HEK293 (cell line): ENCODE measurements around the gene ECI1.

Experiments used
- CTCF ChIA-PET: fragments of 350-600 bp; formaldehyde crosslinking; extraction: SDS; loops from one replicate; lab custom pipeline; 2021; ENCODE audit warnings: antibody characterized with exemption; lab: Yijun Ruan, JAX
- POLR2A ChIA-PET: fragments of 300-600 bp; formaldehyde crosslinking; extraction: SDS; loops from one replicate; lab custom pipeline; 2020; ENCODE audit warnings: antibody characterized with exemption, inconsistent platforms; lab: Yijun Ruan, JAX
- H3K27ac ChIP-seq: fragments of 200-500 bp; sonication (Bioruptor generic); 2 replicates; pipeline ENCODE4 v1.5.1; 2014; ENCODE audit warnings: low read depth, low read length, control low read depth, inconsistent platforms; ENCODE audit errors: extremely low read depth
- H3K36me3 ChIP-seq, 2 experiments: fragments of 200-500 bp in 1 of 2; sonication (Bioruptor generic) in 1 of 2; 1 replicate in 1 of 2; 2 replicates in 1 of 2; pipeline ENCODE4 v1.5.1; 2014 to 2017; ENCODE audit warnings: inconsistent platforms in 2 of 2, low read length in 2 of 2; ENCODE audit not compliant: control insufficient read depth in 2 of 2, insufficient read depth in 1 of 2
- H3K4me1 ChIP-seq: fragments of 200-500 bp; sonication (Bioruptor generic); 2 replicates; pipeline ENCODE4 v1.5.1; 2014; ENCODE audit warnings: mild to moderate bottlenecking, low read length, inconsistent platforms; ENCODE audit not compliant: control insufficient read depth, insufficient read depth
- H3K4me3 ChIP-seq: 2 replicates; pipeline ENCODE4 v1.5.1; 2011; ENCODE audit warnings: low read depth, mild to moderate bottlenecking, control low read depth, low read length, moderate library complexity
- H3K9me3 ChIP-seq: fragments of 200-500 bp; sonication (Bioruptor generic); 2 replicates; pipeline ENCODE4 v1.5.1; 2014; ENCODE audit warnings: low read depth, low read length, inconsistent platforms; ENCODE audit not compliant: control insufficient read depth, insufficient read depth
- EGR2 ChIP-seq: fragments of 450-650 bp; formaldehyde crosslinking; IDR thresholded peaks from 2 replicates; pipeline ENCODE4 v1.5.1; 2016; ENCODE audit warnings: low read depth, missing biosample characterization, missing genetic modification characterization
- GLI4 ChIP-seq: fragments of 450-650 bp; formaldehyde crosslinking; IDR thresholded peaks from 2 replicates; pipeline ENCODE4 v1.5.1; 2016; ENCODE audit warnings: missing biosample characterization, missing genetic modification characterization
- GLIS1 ChIP-seq: fragments of 450-650 bp; formaldehyde crosslinking; IDR thresholded peaks from 2 replicates; pipeline ENCODE4 v1.5.1; 2016; ENCODE audit warnings: missing biosample characterization, missing genetic modification characterization
- GLIS2 ChIP-seq: fragments of 450-650 bp; formaldehyde crosslinking; IDR thresholded peaks from 2 replicates; pipeline ENCODE4 v1.5.1; 2016; ENCODE audit warnings: missing biosample characterization, missing genetic modification characterization
- KLF10 ChIP-seq: fragments of 450-650 bp; IDR thresholded peaks from 2 replicates; pipeline ENCODE4 v1.5.1; 2018; ENCODE audit warnings: missing biosample characterization, mild to moderate bottlenecking, missing genetic modification characterization
- KLF9 ChIP-seq: fragments of 450-650 bp; formaldehyde crosslinking; IDR thresholded peaks from 2 replicates; pipeline ENCODE4 v1.5.1; 2016; ENCODE audit warnings: missing biosample characterization, missing genetic modification characterization, low read depth
- REPIN1 ChIP-seq: fragments of 450-650 bp; formaldehyde crosslinking; IDR thresholded peaks from 2 replicates; pipeline ENCODE4 v1.5.1; 2017; ENCODE audit warnings: missing biosample characterization, missing genetic modification characterization, low read depth
- SP3 ChIP-seq: fragments of 450-650 bp; formaldehyde crosslinking; IDR thresholded peaks from 2 replicates; pipeline ENCODE4 v1.5.1; 2016; ENCODE audit warnings: missing biosample characterization, missing genetic modification characterization
- TCF7L2 ChIP-seq: IDR thresholded peaks from 2 replicates; pipeline ENCODE4 v1.6.1; 2011; ENCODE audit warnings: low read depth, mild to moderate bottlenecking, inconsistent platforms, low read length, moderate library complexity, borderline replicate concordance
- TRIM28 ChIP-seq: IDR thresholded peaks from 2 replicates; pipeline ENCODE4 v1.6.1; 2011; ENCODE audit warnings: low read length, control low read depth, borderline replicate concordance
- ZFHX2 ChIP-seq: fragments of 450-650 bp; formaldehyde crosslinking; conservative IDR thresholded peaks from 2 replicates; pipeline ENCODE4 v1.5.1; 2016; ENCODE audit warnings: missing biosample characterization, missing genetic modification characterization
- ZNF169 ChIP-seq: fragments of 450-650 bp; formaldehyde crosslinking; IDR thresholded peaks from 2 replicates; pipeline ENCODE4 v1.5.1; 2016; ENCODE audit warnings: missing biosample characterization, missing genetic modification characterization
- ZNF223 ChIP-seq: fragments of 450-650 bp; formaldehyde crosslinking; IDR thresholded peaks from 2 replicates; pipeline ENCODE4 v1.5.1; 2016; ENCODE audit warnings: missing biosample characterization, missing genetic modification characterization
- ZNF335 ChIP-seq: fragments of 450-650 bp; formaldehyde crosslinking; conservative IDR thresholded peaks from 2 replicates; pipeline ENCODE4 v1.5.1; 2016; ENCODE audit warnings: missing biosample characterization, missing genetic modification characterization
- ZNF350 ChIP-seq: fragments of 450-650 bp; formaldehyde crosslinking; IDR thresholded peaks from 2 replicates; pipeline ENCODE4 v1.5.0; 2017; ENCODE audit warnings: missing biosample characterization, mild to moderate bottlenecking, missing genetic modification characterization
- ZNF354C ChIP-seq: fragments of 450-650 bp; formaldehyde crosslinking; IDR thresholded peaks from 2 replicates; pipeline ENCODE4 v1.5.1; 2016; ENCODE audit warnings: missing biosample characterization, missing genetic modification characterization, low read depth, borderline replicate concordance
- ZNF394 ChIP-seq: fragments of 450-650 bp; formaldehyde crosslinking; IDR thresholded peaks from 2 replicates; pipeline ENCODE4 v1.5.1; 2016; ENCODE audit warnings: missing biosample characterization, missing genetic modification characterization, mild to moderate bottlenecking, moderate library complexity, borderline replicate concordance
- ZNF473 ChIP-seq: fragments of 450-650 bp; formaldehyde crosslinking; IDR thresholded peaks from 2 replicates; pipeline ENCODE4 v1.5.1; 2017; ENCODE audit warnings: missing biosample characterization, missing genetic modification characterization
- ZNF549 ChIP-seq: fragments of 450-650 bp; IDR thresholded peaks from 2 replicates; pipeline ENCODE4 v1.5.1; 2018; ENCODE audit warnings: missing biosample characterization, missing genetic modification characterization, mild to moderate bottlenecking, inconsistent platforms, moderate library complexity
- ZNF768 ChIP-seq: fragments of 450-650 bp; formaldehyde crosslinking; IDR thresholded peaks from 2 replicates; pipeline ENCODE4 v1.5.1; 2018; ENCODE audit warnings: missing biosample characterization, mild to moderate bottlenecking, missing genetic modification characterization
- TF ChIP-seq, protein P1 (sequence below): fragments of 450-650 bp; formaldehyde crosslinking; IDR thresholded peaks from 2 replicates; pipeline ENCODE4 v1.5.1; 2016; ENCODE audit warnings: missing biosample characterization, missing genetic modification characterization
- TF ChIP-seq, protein P2 (sequence below): fragments of 450-650 bp; formaldehyde crosslinking; IDR thresholded peaks from 2 replicates; pipeline ENCODE4 v1.5.1; 2016; ENCODE audit warnings: missing biosample characterization, missing genetic modification characterization
- TF ChIP-seq, protein P3 (sequence below): fragments of 450-650 bp; formaldehyde crosslinking; IDR thresholded peaks from 2 replicates; pipeline ENCODE4 v1.5.1; 2016; ENCODE audit warnings: missing biosample characterization, missing genetic modification characterization

The ECI1 gene

DNA sequence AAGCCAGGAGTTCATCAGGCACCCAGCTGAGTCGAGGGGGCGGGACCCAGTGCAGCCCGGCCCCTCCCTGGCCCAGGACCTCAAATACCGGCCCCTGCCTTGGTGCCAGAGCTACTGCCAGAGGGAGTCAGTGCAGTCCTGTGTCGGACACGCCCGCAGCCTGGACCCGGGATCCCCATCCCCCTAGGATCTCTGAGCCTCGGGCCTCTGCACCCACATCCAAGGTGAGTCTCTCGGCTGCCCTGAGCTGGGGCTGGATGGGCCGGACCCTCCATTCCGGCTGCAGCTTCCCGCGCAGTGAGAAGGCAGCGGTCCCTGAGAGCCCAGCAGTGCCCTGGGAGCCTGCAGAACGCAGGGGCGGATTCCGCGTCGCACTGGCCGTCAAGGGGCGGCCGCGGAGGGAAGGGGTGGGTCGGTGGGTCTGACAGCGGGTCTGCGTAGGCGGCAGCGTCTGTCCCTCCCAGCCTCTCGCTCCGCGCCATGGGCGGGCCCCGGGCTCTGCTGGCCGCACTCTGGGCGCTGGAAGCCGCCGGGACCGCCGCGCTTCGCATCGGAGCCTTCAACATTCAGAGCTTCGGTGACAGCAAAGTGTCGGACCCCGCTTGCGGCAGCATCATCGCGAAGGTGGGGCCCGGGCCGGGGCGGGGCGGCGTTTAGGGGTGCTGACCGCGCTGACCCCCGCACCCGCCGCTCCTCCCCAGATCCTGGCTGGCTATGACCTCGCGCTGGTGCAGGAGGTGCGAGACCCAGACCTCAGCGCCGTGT lies 14.9 kb downstream of the ECI1 start, which contains the start of gene DNASE1L2 (continued):
- TF ChIP-seq, protein P1, sequence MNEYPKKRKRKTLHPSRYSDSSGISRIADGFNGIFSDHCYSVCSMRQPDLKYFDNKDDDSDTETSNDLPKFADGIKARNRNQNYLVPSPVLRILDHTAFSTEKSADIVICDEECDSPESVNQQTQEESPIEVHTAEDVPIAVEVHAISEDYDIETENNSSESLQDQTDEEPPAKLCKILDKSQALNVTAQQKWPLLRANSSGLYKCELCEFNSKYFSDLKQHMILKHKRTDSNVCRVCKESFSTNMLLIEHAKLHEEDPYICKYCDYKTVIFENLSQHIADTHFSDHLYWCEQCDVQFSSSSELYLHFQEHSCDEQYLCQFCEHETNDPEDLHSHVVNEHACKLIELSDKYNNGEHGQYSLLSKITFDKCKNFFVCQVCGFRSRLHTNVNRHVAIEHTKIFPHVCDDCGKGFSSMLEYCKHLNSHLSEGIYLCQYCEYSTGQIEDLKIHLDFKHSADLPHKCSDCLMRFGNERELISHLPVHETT (tag by site-specific recombination): 0 out of 2 replicates have a peak, but pooled peaks have one; percentile 19
- no peak for TF ChIP-seq TCF7L2
- no peak for TF ChIP-seq GLI4 (tag by site-specific recombination)
- 0 out of 2 replicates have a peak, but pooled peaks have one; percentile 19 for TF ChIP-seq KLF10 (tag by site-specific recombination)
- peak; percentile 41 for TF ChIP-seq SP3 (tag by site-specific recombination)
- no peak for TF ChIP-seq ZNF354C (tag by site-specific recombination)

DNA sequence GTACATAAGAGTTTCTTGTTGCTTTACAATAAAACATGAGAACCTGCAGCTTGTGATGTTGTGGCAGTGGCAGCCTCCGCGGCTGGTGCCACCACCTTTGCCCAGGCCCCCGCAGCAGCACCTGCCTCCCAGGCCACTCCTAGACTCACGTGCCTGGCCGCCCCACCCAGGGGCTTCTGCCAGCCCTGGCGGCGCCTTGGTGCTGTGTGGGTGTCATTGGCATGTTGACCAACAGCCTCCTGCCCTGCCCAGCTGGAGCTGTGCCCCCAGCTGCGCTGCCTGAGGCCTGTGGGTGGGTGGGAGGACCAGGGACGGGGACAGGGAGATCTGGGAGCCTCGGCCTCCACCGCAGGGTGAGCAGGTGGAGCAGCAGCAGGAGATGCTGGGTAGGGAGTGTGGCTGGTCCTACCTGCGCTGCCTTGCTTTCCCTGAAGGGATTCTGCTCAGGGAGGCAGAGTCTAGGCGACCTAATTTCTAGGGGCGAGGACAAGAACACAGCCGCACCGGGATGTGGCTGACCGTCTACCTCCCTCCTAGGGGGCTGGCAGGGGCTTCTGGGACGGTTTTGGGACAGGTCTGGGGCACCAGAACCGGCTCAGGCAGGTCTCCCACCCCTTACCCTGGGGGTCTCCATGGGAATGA lies 15.6 kb downstream of the ECI1 start:
- H3K4me1 ChIP-seq: peaks cover 4% of the 10 kb centered on the region; the same call in 1 of the 2 replicates
- H3K27ac ChIP-seq: no peak overlapping the region
- POLR2A ChIA-PET: interaction anchor here (1.0 to 5.3 kb wide), 11 partner anchors 9 to 297 kb away, joined by 3 to 48 read pairs (median 4); partner anchors contain the start of genes BRICD5, ECI1, NTN3 and PGP
- CTCF ChIA-PET: interaction anchor here (0.7 to 1.2 kb wide), 3 partner anchors 21 to 95 kb away, joined by 3 read pairs; partner anchors contain the start of gene PGP
- H3K9me3 ChIP-seq: no peaks in the 10 kb centered on the region
- H3K4me3 ChIP-seq: no peak overlapping the region
- H3K36me3 ChIP-seq: peaks cover 3 to 62% of the 10 kb centered on the region in 2 experiments; a peak in 2 of 3 replicates
- TF ChIP-seq ZFHX2 (tag by site-specific recombination): peak; percentile 70
- peak; percentile 34; the same call in 1 of the 2 replicates for TF ChIP-seq EGR2 (tag by site-specific recombination)
- no peak for TF ChIP-seq ZNF394
- TF ChIP-seq REPIN1: no peak
- TF ChIP-seq TRIM28: no peak
- 0 out of 2 replicates have a peak, but pooled peaks have one; percentile 7 for TF ChIP-seq GLIS1 (tag by site-specific recombination)
- TF ChIP-seq ZNF549 (tag by site-specific recombination): no peak
- no peak for TF ChIP-seq ZNF473 (tag by site-specific recombination)
- no peak for TF ChIP-seq ZNF768 (tag by site-specific recombination)
- TF ChIP-seq, protein P2, sequence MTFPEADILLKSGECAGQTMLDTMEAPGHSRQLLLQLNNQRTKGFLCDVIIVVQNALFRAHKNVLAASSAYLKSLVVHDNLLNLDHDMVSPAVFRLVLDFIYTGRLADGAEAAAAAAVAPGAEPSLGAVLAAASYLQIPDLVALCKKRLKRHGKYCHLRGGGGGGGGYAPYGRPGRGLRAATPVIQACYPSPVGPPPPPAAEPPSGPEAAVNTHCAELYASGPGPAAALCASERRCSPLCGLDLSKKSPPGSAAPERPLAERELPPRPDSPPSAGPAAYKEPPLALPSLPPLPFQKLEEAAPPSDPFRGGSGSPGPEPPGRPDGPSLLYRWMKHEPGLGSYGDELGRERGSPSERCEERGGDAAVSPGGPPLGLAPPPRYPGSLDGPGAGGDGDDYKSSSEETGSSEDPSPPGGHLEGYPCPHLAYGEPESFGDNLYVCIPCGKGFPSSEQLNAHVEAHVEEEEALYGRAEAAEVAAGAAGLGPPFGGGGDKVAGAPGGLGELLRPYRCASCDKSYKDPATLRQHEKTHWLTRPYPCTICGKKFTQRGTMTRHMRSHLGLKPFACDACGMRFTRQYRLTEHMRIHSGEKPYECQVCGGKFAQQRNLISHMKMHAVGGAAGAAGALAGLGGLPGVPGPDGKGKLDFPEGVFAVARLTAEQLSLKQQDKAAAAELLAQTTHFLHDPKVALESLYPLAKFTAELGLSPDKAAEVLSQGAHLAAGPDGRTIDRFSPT: peak; percentile 76; the same call in 1 of the 2 replicates
- TF ChIP-seq, protein P3, sequence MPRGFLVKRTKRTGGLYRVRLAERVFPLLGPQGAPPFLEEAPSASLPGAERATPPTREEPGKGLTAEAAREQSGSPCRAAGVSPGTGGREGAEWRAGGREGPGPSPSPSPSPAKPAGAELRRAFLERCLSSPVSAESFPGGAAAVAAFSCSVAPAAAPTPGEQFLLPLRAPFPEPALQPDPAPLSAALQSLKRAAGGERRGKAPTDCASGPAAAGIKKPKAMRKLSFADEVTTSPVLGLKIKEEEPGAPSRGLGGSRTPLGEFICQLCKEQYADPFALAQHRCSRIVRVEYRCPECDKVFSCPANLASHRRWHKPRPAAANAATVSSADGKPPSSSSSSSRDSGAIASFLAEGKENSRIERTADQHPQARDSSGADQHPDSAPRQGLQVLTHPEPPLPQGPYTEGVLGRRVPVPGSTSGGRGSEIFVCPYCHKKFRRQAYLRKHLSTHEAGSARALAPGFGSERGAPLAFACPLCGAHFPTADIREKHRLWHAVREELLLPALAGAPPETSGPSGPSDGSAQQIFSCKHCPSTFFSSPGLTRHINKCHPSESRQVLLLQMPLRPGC (tag by site-specific recombination): no peak
- peak; percentile 70 for TF ChIP-seq ZNF335 (tag by site-specific recombination)
- TF ChIP-seq KLF9: no peak
- TF ChIP-seq ZNF223 (tag by site-specific recombination): 0 out of 2 replicates have a peak, but pooled peaks have one; percentile 13
- peak; percentile 35; the same call in 1 of the 2 replicates for TF ChIP-seq GLIS2 (tag by site-specific recombination)
- no peak for TF ChIP-seq ZNF350 (tag by site-specific recombination)
- no peak for TF ChIP-seq ZNF169 (tag by site-specific recombination)
- TF ChIP-seq, all 188 proteins: peak for 7
